ENCODE data around the gene ZCCHC2.

GRCh38 chr18:62607708-62608428 is 85.0 kb downstream of the ZCCHC2 start:
- TF ChIP-seq CTCF (IDR thresholded peaks at IDR 0.05) (no peak), POLR2A (IDR thresholded peaks at IDR 0.05) (no peak)

All from upper lobe of left lung (tissue), 4 donors.